ENCODE results near the gene DENND6A. TPM values are rescaled to one million over a fixed set of nuclear protein-coding genes. Genes with fewer than 3 reads are reported as not detected.
"Not testable (repeated sequence)": the region's sequence is repeated elsewhere in the genome, so short reads cannot be mapped to it uniquely, and the experiment has no call there.

The DENND6A gene
- total RNA-seq, 2 experiments from 2014 or later, result 13.0 to 16.0 TPM

- Mint-ChIP-seq H3K9me3 (no peaks in the 10 kb centered on the region), H3K36me3 (peaks cover 24% of the 10 kb centered on the region), H3K27ac (no peak overlapping the region), H3K4me1 (ENCODE audit: low read depth) (peaks cover 10% of the 10 kb centered on the region), H3K4me3 (no peak overlapping the region), H3K27me3 (no peaks in the 10 kb centered on the region)
- ChIA-PET CTCF (no interaction called here), POLR2A (no interaction called here)
- intact Hi-C loops (cut with micrococcal nuclease), result no loop called here
- DNase-seq, result no peak
Observed at GRCh38 chr3:57655727-57656126, 37.1 kb downstream of the DENND6A start.

- Mint-ChIP-seq H3K27me3 (no peaks in the 10 kb centered on the region), H3K4me3 (no peak overlapping the region), H3K4me1 (ENCODE audit: low read depth) (peaks cover 10% of the 10 kb centered on the region), H3K9me3 (peaks cover 2% of the 10 kb centered on the region), H3K36me3 (peaks cover 29% of the 10 kb centered on the region), H3K27ac (no peak overlapping the region)
- CTCF ChIA-PET, result no interaction called here
- no peak for DNase-seq
- intact Hi-C loops (cut with micrococcal nuclease), result no loop called here
- POLR2A ChIA-PET, result interaction anchor here (0.7 kb wide), 1 partner anchor 652 kb away, joined by 6 read pairs; the partner anchor contains the start of gene HTD2
Observed at GRCh38 chr3:57654267-57654666, 38.6 kb downstream of the DENND6A start.

- ChIA-PET CTCF (no interaction called here), POLR2A (interaction anchor here (1.0 kb wide), 1 partner anchor 20 kb away, joined by 3 read pairs; no protein-coding TSS in a partner anchor)
- Mint-ChIP-seq H3K4me1 (ENCODE audit: low read depth) (peaks cover 16% of the 10 kb centered on the region), H3K27me3 (no peaks in the 10 kb centered on the region), H3K36me3 (peaks cover 40% of the 10 kb centered on the region), H3K27ac (no peak overlapping the region), H3K4me3 (no peak overlapping the region), H3K9me3 (peaks cover 13% of the 10 kb centered on the region)
- DNase-seq, result no peak
- intact Hi-C loops (cut with micrococcal nuclease), result no loop called here
Observed at GRCh38 chr3:57652203-57652602, 40.7 kb downstream of the DENND6A start.

- H3K9me3 Mint-ChIP-seq, result peaks cover 13% of the 10 kb centered on the region
- H3K27ac Mint-ChIP-seq, result peak overlapping the region; percentile 25
- ChIA-PET CTCF (no interaction called here), POLR2A (no interaction called here)
- peaks cover 45% of the 10 kb centered on the region for H3K36me3 Mint-ChIP-seq
- intact Hi-C loops (cut with micrococcal nuclease), result no loop called here
- H3K4me3 Mint-ChIP-seq, result no peak overlapping the region
- peaks cover 14% of the 10 kb centered on the region for H3K4me1 Mint-ChIP-seq (ENCODE audit: low read depth)
- no peak for DNase-seq
- H3K27me3 Mint-ChIP-seq, result no peaks in the 10 kb centered on the region
Observed at GRCh38 chr3:57647292-57647940, 45.5 kb downstream of the DENND6A start.

- POLR2A ChIA-PET, result no interaction called here
- Mint-ChIP-seq H3K27me3 (no peaks in the 10 kb centered on the region), H3K4me3 (no peak overlapping the region), H3K4me1 (ENCODE audit: low read depth) (peaks cover 10% of the 10 kb centered on the region), H3K36me3 (peaks cover 49% of the 10 kb centered on the region), H3K27ac (no peak overlapping the region), H3K9me3 (peaks cover 13% of the 10 kb centered on the region)
- intact Hi-C loops (cut with micrococcal nuclease), result no loop called here
- CTCF ChIA-PET, result no interaction called here
- DNase-seq, result no peak
Observed at GRCh38 chr3:57646723-57647122, 46.2 kb downstream of the DENND6A start.

GRCh38 chr3:57644740-57645139 is 48.1 kb downstream of the DENND6A start:
- Mint-ChIP-seq H3K27ac (no peak overlapping the region), H3K36me3 (peaks cover 45% of the 10 kb centered on the region), H3K4me1 (ENCODE audit: low read depth) (peaks cover 10% of the 10 kb centered on the region), H3K9me3 (peaks cover 11% of the 10 kb centered on the region), H3K27me3 (no peaks in the 10 kb centered on the region), H3K4me3 (no peak overlapping the region)
- CTCF ChIA-PET, result no interaction called here
- POLR2A ChIA-PET, result no interaction called here
- intact Hi-C loops (cut with micrococcal nuclease), result no loop called here
- no peak for DNase-seq

- Mint-ChIP-seq H3K4me1 (ENCODE audit: low read depth) (no peaks in the 10 kb centered on the region), H3K9me3 (no peaks in the 10 kb centered on the region), H3K27ac (no peak overlapping the region), H3K36me3 (peaks cover 39% of the 10 kb centered on the region), H3K4me3 (no peak overlapping the region), H3K27me3 (no peaks in the 10 kb centered on the region)
- intact Hi-C loops (cut with micrococcal nuclease), result no loop called here
- CTCF ChIA-PET, result no interaction called here
- POLR2A ChIA-PET, result no interaction called here
- DNase-seq, result no peak
Observed at GRCh38 chr3:57637391-57637790, 55.5 kb downstream of the DENND6A start.

- CTCF ChIA-PET; H3K4me1 Mint-ChIP-seq (ENCODE audit: low read depth); H3K4me3 Mint-ChIP-seq; H3K27me3 Mint-ChIP-seq; DNase-seq; H3K27ac Mint-ChIP-seq; intact Hi-C loops (cut with micrococcal nuclease); H3K9me3 Mint-ChIP-seq; POLR2A ChIA-PET: not testable (repeated sequence)
- peaks cover 34% of the 10 kb centered on the region for H3K36me3 Mint-ChIP-seq
Observed at GRCh38 chr3:57634259-57634658, 58.6 kb downstream of the DENND6A start.

GRCh38 chr3:57627976-57628375 is 64.9 kb downstream of the DENND6A start:
- no peaks in the 10 kb centered on the region for H3K27me3 Mint-ChIP-seq
- POLR2A ChIA-PET, result no interaction called here
- no peak for DNase-seq
- peaks cover 36% of the 10 kb centered on the region for H3K36me3 Mint-ChIP-seq
- CTCF ChIA-PET, result no interaction called here
- H3K4me3 Mint-ChIP-seq, result no peak overlapping the region
- no peak overlapping the region for H3K27ac Mint-ChIP-seq
- H3K4me1 Mint-ChIP-seq (ENCODE audit: low read depth), result no peaks in the 10 kb centered on the region
- no peaks in the 10 kb centered on the region for H3K9me3 Mint-ChIP-seq
- intact Hi-C loops (cut with micrococcal nuclease), result no loop called here

GRCh38 chr3:57624801-57625200 is 68.1 kb downstream of the DENND6A start:
- peak overlapping the region; percentile 8 for H3K27ac Mint-ChIP-seq
- no peaks in the 10 kb centered on the region for H3K9me3 Mint-ChIP-seq
- H3K4me1 Mint-ChIP-seq (ENCODE audit: low read depth), result no peaks in the 10 kb centered on the region

GRCh38 chr3:57622362-57622761 is 70.5 kb downstream of the DENND6A start:
- DNase-seq, result no peak
- ChIA-PET POLR2A (no interaction called here), CTCF (no interaction called here)
- Mint-ChIP-seq H3K4me1 (ENCODE audit: low read depth) (no peaks in the 10 kb centered on the region), H3K4me3 (no peak overlapping the region), H3K27ac (no peak overlapping the region), H3K9me3 (peaks cover 3% of the 10 kb centered on the region), H3K27me3 (no peaks in the 10 kb centered on the region), H3K36me3 (peaks cover 19% of the 10 kb centered on the region)
- intact Hi-C loops (cut with micrococcal nuclease), result no loop called here

More at GRCh38 chr3:57624801-57625200, 68.1 kb downstream of the DENND6A start:
- no peak overlapping the region for H3K4me3 Mint-ChIP-seq
- ChIA-PET POLR2A (no interaction called here), CTCF (interaction anchor here (0.6 kb wide), 1 partner anchor 393 kb away, joined by 3 read pairs; no protein-coding TSS in a partner anchor)
- H3K36me3 Mint-ChIP-seq, result peaks cover 27% of the 10 kb centered on the region
- intact Hi-C loops (cut with micrococcal nuclease), result no loop called here
- no peak for DNase-seq
- no peaks in the 10 kb centered on the region for H3K27me3 Mint-ChIP-seq

- H3K27me3 Mint-ChIP-seq, result no peaks in the 10 kb centered on the region
- H3K27ac Mint-ChIP-seq, result no peak overlapping the region
- peaks cover 9% of the 10 kb centered on the region for H3K36me3 Mint-ChIP-seq
- no peak for DNase-seq
- ChIA-PET POLR2A (no interaction called here), CTCF (no interaction called here)
- intact Hi-C loops (cut with micrococcal nuclease), result no loop called here
- H3K4me3 Mint-ChIP-seq, result no peak overlapping the region
- peaks cover 3% of the 10 kb centered on the region for H3K9me3 Mint-ChIP-seq
- H3K4me1 Mint-ChIP-seq (ENCODE audit: low read depth), result no peaks in the 10 kb centered on the region
Observed at GRCh38 chr3:57617739-57618138, 75.1 kb downstream of the DENND6A start.

- H3K4me1 Mint-ChIP-seq (ENCODE audit: low read depth), result peaks cover 4% of the 10 kb centered on the region
Observed at GRCh38 chr3:57616233-57616632, 76.6 kb downstream of the DENND6A start.

More at GRCh38 chr3:57616233-57616632, 76.6 kb downstream of the DENND6A start:
- H3K4me3 Mint-ChIP-seq, result no peak overlapping the region
- H3K27me3 Mint-ChIP-seq, result no peaks in the 10 kb centered on the region
- CTCF ChIA-PET, result no interaction called here
- no peak for DNase-seq
- H3K9me3 Mint-ChIP-seq, result peaks cover 11% of the 10 kb centered on the region
- POLR2A ChIA-PET, result no interaction called here
- H3K27ac Mint-ChIP-seq, result no peak overlapping the region
- intact Hi-C loops (cut with micrococcal nuclease), result no loop called here
- peaks cover 14% of the 10 kb centered on the region for H3K36me3 Mint-ChIP-seq

Data from activated CD4-positive, alpha-beta memory T cell treated with anti-CD3 and anti-CD28 coated beads for 36 hours (primary cell).